ENCODE results near the gene SKA2. TPM values are rescaled to one million over a fixed set of nuclear protein-coding genes. Genes with fewer than 3 reads are reported as not detected.

SKA2 gene
- total and polyA plus RNA-seq, 2 experiments from 2014 or later, result 50.5 to 140 TPM

DNA sequence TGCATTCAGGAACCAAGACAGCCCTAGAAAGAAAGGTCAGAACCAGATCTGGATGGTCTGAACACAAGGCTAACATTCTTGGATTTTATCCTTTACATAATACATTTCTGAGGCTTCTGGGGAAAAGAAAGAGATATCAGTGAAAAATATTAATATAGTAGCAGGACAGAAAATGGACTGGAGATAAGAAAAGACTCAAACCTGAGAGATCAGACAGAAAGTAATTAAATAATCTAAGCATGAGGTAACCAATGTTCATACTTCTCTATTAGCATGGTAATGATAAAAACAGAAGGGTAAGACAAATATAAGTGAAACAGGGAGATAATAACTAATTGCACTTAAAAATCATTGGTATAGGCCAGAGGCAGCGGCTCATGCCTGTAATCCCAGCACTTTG, 53.8 kb downstream of the SKA2 start:
- Histone ChIP-seq H3K36me3 (ENCODE audit: insufficient read depth) (peaks cover 10% of the 10 kb centered on the region), H3K27me3 (ENCODE audit: insufficient read depth) (no peaks in the 10 kb centered on the region), H3F3A (replicated peaks; ENCODE audit: low read depth) (no peaks in the 10 kb centered on the region), H4K20me1 (replicated peaks; ENCODE audit: insufficient read depth) (peaks cover 21% of the 10 kb centered on the region), H3K4me1 (ENCODE audit: insufficient read depth) (peaks cover 5% of the 10 kb centered on the region; the same call in 1 of the 2 replicates), H3K4me2 (no peak overlapping the region), H3K79me2 (replicated peaks; ENCODE audit: insufficient read depth) (peaks cover 99% of the 10 kb centered on the region), H3K9me2 (ENCODE audit: insufficient read depth) (no peaks in the 10 kb centered on the region), H3K4me3 (no peak overlapping the region), H3K27ac (ENCODE audit: low read depth) (no peak overlapping the region), H2AFZ (no peak overlapping the region)
- H3K4me3 Mint-ChIP-seq, result no peak overlapping the region
- H3K27ac Mint-ChIP-seq, result no peak overlapping the region
- no peaks in the 10 kb centered on the region for H3K9me3 Mint-ChIP-seq
- peaks cover 2% of the 10 kb centered on the region for H3K27me3 Mint-ChIP-seq (ENCODE audit: insufficient read depth, low read depth, poor library complexity)
- no peak for ATAC-seq
- peaks cover 7% of the 10 kb centered on the region; the same call in 2 of the 3 replicates for H3K4me1 Mint-ChIP-seq
- DNase-seq (ENCODE audit: low spot score), result no peak
- peaks cover 37% of the 10 kb centered on the region for H3K36me3 Mint-ChIP-seq (ENCODE audit: low read depth)
- TF ChIP-seq, protein P1, sequence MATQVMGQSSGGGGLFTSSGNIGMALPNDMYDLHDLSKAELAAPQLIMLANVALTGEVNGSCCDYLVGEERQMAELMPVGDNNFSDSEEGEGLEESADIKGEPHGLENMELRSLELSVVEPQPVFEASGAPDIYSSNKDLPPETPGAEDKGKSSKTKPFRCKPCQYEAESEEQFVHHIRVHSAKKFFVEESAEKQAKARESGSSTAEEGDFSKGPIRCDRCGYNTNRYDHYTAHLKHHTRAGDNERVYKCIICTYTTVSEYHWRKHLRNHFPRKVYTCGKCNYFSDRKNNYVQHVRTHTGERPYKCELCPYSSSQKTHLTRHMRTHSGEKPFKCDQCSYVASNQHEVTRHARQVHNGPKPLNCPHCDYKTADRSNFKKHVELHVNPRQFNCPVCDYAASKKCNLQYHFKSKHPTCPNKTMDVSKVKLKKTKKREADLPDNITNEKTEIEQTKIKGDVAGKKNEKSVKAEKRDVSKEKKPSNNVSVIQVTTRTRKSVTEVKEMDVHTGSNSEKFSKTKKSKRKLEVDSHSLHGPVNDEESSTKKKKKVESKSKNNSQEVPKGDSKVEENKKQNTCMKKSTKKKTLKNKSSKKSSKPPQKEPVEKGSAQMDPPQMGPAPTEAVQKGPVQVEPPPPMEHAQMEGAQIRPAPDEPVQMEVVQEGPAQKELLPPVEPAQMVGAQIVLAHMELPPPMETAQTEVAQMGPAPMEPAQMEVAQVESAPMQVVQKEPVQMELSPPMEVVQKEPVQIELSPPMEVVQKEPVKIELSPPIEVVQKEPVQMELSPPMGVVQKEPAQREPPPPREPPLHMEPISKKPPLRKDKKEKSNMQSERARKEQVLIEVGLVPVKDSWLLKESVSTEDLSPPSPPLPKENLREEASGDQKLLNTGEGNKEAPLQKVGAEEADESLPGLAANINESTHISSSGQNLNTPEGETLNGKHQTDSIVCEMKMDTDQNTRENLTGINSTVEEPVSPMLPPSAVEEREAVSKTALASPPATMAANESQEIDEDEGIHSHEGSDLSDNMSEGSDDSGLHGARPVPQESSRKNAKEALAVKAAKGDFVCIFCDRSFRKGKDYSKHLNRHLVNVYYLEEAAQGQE (IDR thresholded peaks at IDR 0.05; ENCODE audit: unreplicated experiment), result no peak
- TF ChIP-seq POLR2AphosphoS5 (IDR thresholded peaks at IDR 0.05; ENCODE audit: low read depth), result no peak

DNA sequence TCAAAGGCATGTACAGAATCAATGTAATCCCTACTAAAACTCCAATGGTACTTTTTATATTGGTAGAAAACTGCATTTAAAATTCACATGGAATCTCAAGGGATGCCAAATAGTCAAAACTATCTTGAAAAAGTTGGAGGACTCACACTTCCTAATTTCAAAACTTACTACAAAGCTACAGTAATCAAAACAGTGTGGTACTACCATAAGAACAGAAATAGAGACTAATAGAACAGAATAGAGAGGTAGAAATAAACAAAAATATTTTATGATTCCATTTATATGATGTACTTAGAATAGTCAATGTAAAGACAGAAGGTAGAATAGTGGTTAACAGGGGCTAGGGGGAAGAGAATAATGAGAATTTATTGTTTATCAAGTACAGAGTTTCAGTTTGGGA, 57.1 kb downstream of the SKA2 start:
- no peaks in the 10 kb centered on the region for H3K27me3 Mint-ChIP-seq (ENCODE audit: insufficient read depth, low read depth, poor library complexity)
- TF ChIP-seq ZNF462 (CRISPR knock-in tag; IDR thresholded peaks at IDR 0.05), result no peak
- TF ChIP-seq CREB1 (CRISPR knock-in tag; IDR thresholded peaks at IDR 0.05; ENCODE audit: low read depth), result no peak
- no peak for TF ChIP-seq STAT1 (IDR thresholded peaks at IDR 0.05; ENCODE audit: unreplicated experiment)
- TF ChIP-seq EZH2 (IDR thresholded peaks at IDR 0.05; ENCODE audit: low read depth, unreplicated experiment), result no peak
- TF ChIP-seq NANOG (IDR thresholded peaks at IDR 0.05; ENCODE audit: borderline replicate concordance), result no peak
- no peak for TF ChIP-seq ZNF331 (CRISPR knock-in tag; IDR thresholded peaks at IDR 0.05; ENCODE audit: low read depth)
- TF ChIP-seq, protein P1 (IDR thresholded peaks at IDR 0.05; ENCODE audit: unreplicated experiment), result no peak
- no peak for TF ChIP-seq EZH2phosphoT487 (IDR thresholded peaks at IDR 0.05; ENCODE audit: unreplicated experiment)

More for the DNA sequence above, 57.1 kb downstream of the SKA2 start:
- Mint-ChIP-seq H3K27ac (no peak overlapping the region), H3K9me3 (no peaks in the 10 kb centered on the region), H3K36me3 (ENCODE audit: low read depth) (peaks cover 24% of the 10 kb centered on the region), H3K4me1 (no peaks in the 10 kb centered on the region), H3K4me3 (no peak overlapping the region)
- H2AFZ ChIP-seq, result no peak overlapping the region
- H3F3A ChIP-seq (replicated peaks; ENCODE audit: low read depth), result no peaks in the 10 kb centered on the region
- peaks cover 5% of the 10 kb centered on the region; the same call in 1 of the 2 replicates for H3K36me3 ChIP-seq (ENCODE audit: insufficient read depth)
- H3K79me2 ChIP-seq (replicated peaks; ENCODE audit: insufficient read depth), result peaks cover 100% of the 10 kb centered on the region
- DNase-seq (ENCODE audit: low spot score), result no peak
- H3K9me2 ChIP-seq (ENCODE audit: insufficient read depth), result no peaks in the 10 kb centered on the region
- peaks cover 29% of the 10 kb centered on the region for H4K20me1 ChIP-seq (replicated peaks; ENCODE audit: insufficient read depth)
- H3K4me1 ChIP-seq (ENCODE audit: insufficient read depth), result no peaks in the 10 kb centered on the region
- H3K4me2 ChIP-seq, result no peak overlapping the region
- no peak overlapping the region for H3K27ac ChIP-seq (ENCODE audit: low read depth)
- no peak for ATAC-seq
- H3K4me3 ChIP-seq, result no peak overlapping the region
- H3K27me3 ChIP-seq (ENCODE audit: insufficient read depth), result no peaks in the 10 kb centered on the region

All from GM23338 (cell line).